A673 (cell line): ENCODE results near the gene GPR155.

Experiments
- CTCF ChIP-seq: fragments of 300-800, 200-600 bp; sonication (generic); conservative IDR thresholded peaks from 2 replicates; pipeline ENCODE4 v1.5.1; 2017; ENCODE audit warnings: low read depth, mild to moderate bottlenecking, antibody characterized with exemption, low read length, moderate library complexity, mixed read lengths
- EZH2 ChIP-seq: fragments of 200-600 bp; sonication (generic); IDR thresholded peaks from 2 replicates; pipeline ENCODE4 v1.6.1; 2017; ENCODE audit warnings: borderline replicate concordance, low read depth, mild to moderate bottlenecking, mixed read lengths, antibody characterized with exemption, low read length; ENCODE audit not compliant: poor library complexity, severe bottlenecking

DNA sequence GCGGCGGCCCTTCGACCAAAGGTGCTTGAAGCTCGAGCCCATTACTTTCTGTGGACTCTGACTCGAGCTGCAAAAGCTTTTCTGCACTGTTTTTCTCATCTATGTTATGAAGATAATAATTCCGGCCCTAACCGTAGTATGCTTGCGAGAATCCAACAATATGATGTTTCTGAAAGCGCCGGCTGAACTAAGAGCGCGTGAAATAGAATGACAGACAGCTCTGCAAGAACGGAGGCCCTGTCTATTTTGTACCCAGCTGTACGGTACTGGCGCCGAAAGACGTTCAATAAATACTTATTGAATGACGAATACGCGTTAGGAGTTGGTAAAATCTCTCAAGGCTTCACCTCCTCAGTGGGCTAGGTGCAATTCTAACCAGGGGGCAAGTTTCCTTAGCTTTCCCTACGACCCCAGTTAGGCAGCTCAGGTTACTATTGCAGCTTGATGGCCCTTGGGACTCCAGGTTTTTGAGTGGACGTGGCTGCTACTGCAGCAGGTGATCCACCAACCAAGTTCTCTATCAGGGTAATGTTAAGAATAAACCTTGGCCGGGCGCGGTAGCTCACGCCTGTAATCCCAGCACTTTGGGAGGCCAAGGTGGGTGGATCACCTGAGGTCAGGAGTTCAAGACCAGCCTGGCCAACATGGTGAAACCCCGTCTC lies 90.7 kb downstream of the GPR155 start:
- TF ChIP-seq CTCF (no peak), EZH2 (no peak)
